Smooth muscle cell (in vitro differentiated cells): ENCODE results near the gene MVK. TPM values are rescaled to one million over a fixed set of nuclear protein-coding genes. Genes with fewer than 3 reads are reported as not detected.

Source experiments
- DNase-seq: peaks from one replicate; lab custom pipeline; 2025; ENCODE audit not compliant: unreplicated experiment; lab: John Stamatoyannopoulos, UW
- H2AFZ ChIP-seq: fragments of 200-600 bp; sonication (generic); 2 replicates; pipeline ENCODE4 v1.6.0; 2016; ENCODE audit warnings: antibody characterized with exemption, low read depth, mild to moderate bottlenecking
- H3F3A ChIP-seq: fragments of 200-600 bp; sonication (generic); 2 replicates; pipeline ENCODE4 v1.6.0; 2017; ENCODE audit warnings: antibody characterized with exemption, low read depth
- H3K27ac ChIP-seq: fragments of 200-600 bp; sonication (generic); 2 replicates; pipeline ENCODE4 v1.5.1; 2016; ENCODE audit warnings: low read depth, mild to moderate bottlenecking
- H3K27me3 ChIP-seq: fragments of 200-600 bp; sonication (generic); 2 replicates; pipeline ENCODE4 v1.6.1; 2016; ENCODE audit warnings: low read depth, mild to moderate bottlenecking
- H3K36me3 ChIP-seq: fragments of 200-600 bp; sonication (generic); 2 replicates; pipeline ENCODE4 v1.5.1; 2016; ENCODE audit warnings: low read depth
- H3K4me1 ChIP-seq: fragments of 200-600 bp; sonication (generic); 2 replicates; pipeline ENCODE4 v1.5.1; 2016; ENCODE audit warnings: low read depth
- H3K4me2 ChIP-seq: fragments of 200-600 bp; sonication (generic); 2 replicates; pipeline ENCODE4 v1.6.0; 2016; ENCODE audit warnings: mild to moderate bottlenecking
- H3K4me3 ChIP-seq: fragments of 200-600 bp; sonication (generic); 2 replicates; pipeline ENCODE4 v1.5.1; 2016; ENCODE audit warnings: mild to moderate bottlenecking
- H3K79me2 ChIP-seq: fragments of 200-600 bp; sonication (generic); 2 replicates; pipeline ENCODE4 v1.6.0; 2016; ENCODE audit warnings: low read depth, mild to moderate bottlenecking
- H3K9ac ChIP-seq: fragments of 200-600 bp; sonication (generic); 2 replicates; pipeline ENCODE4 v1.6.0; 2016; ENCODE audit warnings: low read depth
- H3K9me3 ChIP-seq: fragments of 200-600 bp; sonication (generic); replicated peaks from 2 replicates; pipeline ENCODE4 v1.5.1; 2016; ENCODE audit warnings: low read depth
- H4K20me1 ChIP-seq: fragments of 200-600 bp; sonication (generic); 2 replicates; pipeline ENCODE4 v1.6.0; 2016; ENCODE audit warnings: low read depth
- WGBS: methylation state at CpG from one replicate; pipeline ENCODE4 v1.1.7; 2016; ENCODE audit warnings: low lambda C conversion rate; 5-methylcytosine and 5-hydroxymethylcytosine counted together
- polyA plus RNA-seq: library from polyadenylated mRNA; unstranded; fragments of >200 nt; fragmentation: Nextera tagmentation; extraction: Ambion mirVana; gene quantifications from 2 replicates; pipeline ENCODE4 v1.2.1, GENCODE V29; 2016
- total RNA-seq: library from RNA; depleted of rRNA; stranded (reverse); fragments of >200 nt; gene quantifications from 2 replicates; pipeline ENCODE4 v1.2.3, GENCODE V29; 2014
- TF ChIP-seq, protein P1 (sequence below): fragments of 200-600 bp; sonication (generic); IDR thresholded peaks from 2 replicates; pipeline ENCODE4 v1.5.1; 2017; ENCODE audit warnings: borderline replicate concordance, mild to moderate bottlenecking, antibody characterized with exemption; ENCODE audit not compliant: insufficient read depth, poor library complexity, severe bottlenecking

Gene MVK
- total and polyA plus RNA-seq, 2 experiments from 2014 or later, result 16.3 to 21.1 TPM

DNA sequence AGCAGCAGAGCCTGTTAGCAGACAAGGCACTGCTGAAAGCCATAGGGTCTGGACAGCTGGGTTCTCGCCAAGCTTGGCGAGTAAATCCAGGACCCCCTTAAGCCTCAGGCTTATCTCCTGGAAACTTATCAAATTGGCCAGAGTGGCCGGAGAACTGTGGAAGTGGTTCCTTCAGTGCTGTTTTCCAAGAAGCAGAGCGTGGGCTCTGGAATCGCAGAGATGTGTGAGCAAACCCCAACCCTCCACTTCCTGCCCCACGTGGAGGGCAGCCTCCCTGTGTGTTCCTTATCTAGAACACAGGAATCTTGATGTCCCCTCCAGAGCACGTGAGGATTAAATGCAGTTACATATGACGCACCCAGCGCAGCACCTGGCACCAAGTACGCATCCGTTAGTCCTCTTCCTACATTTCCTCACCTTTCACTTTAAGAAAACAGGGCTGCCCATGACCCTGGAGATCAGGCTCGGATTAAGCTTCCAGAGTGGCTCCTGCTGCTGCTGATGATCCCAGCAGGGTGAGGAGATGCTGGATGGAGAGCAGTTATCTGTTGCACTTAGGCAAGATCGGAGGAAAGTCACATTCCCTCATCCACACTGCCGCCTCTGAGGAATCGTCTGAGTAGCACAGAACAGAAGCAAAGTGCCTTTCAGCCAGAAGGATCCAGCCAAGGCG, 35.3 kb upstream of the MVK start:
- Histone ChIP-seq H3K36me3 (no peaks in the 10 kb centered on the region), H3K4me2 (peak overlapping the region; percentile 66), H3K9ac (no peak overlapping the region), H3K27me3 (no peaks in the 10 kb centered on the region), H3K79me2 (no peaks in the 10 kb centered on the region), H3K4me1 (peaks cover 4% of the 10 kb centered on the region), H3K27ac (peak overlapping the region; percentile 65), H4K20me1 (no peaks in the 10 kb centered on the region), H3K4me3 (no peak overlapping the region), H3F3A (peaks cover 15% of the 10 kb centered on the region), H3K9me3 (no peaks in the 10 kb centered on the region), H2AFZ (no peak overlapping the region)
- WGBS, result 22% methylated on average over 16 of the region's 16 CpGs
- no peak for DNase-seq
- TF ChIP-seq, protein P1, sequence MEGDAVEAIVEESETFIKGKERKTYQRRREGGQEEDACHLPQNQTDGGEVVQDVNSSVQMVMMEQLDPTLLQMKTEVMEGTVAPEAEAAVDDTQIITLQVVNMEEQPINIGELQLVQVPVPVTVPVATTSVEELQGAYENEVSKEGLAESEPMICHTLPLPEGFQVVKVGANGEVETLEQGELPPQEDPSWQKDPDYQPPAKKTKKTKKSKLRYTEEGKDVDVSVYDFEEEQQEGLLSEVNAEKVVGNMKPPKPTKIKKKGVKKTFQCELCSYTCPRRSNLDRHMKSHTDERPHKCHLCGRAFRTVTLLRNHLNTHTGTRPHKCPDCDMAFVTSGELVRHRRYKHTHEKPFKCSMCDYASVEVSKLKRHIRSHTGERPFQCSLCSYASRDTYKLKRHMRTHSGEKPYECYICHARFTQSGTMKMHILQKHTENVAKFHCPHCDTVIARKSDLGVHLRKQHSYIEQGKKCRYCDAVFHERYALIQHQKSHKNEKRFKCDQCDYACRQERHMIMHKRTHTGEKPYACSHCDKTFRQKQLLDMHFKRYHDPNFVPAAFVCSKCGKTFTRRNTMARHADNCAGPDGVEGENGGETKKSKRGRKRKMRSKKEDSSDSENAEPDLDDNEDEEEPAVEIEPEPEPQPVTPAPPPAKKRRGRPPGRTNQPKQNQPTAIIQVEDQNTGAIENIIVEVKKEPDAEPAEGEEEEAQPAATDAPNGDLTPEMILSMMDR, result no peak

GRCh38 chr12:109539508-109539907, 34.1 kb upstream of the MVK start:
- DNase-seq, result no peak
- WGBS, result 12% methylated on average over 9 of the region's 9 CpGs
- no peaks in the 10 kb centered on the region for H3K36me3 ChIP-seq
- no peaks in the 10 kb centered on the region for H3K9me3 ChIP-seq
- no peaks in the 10 kb centered on the region for H3K79me2 ChIP-seq
- peaks cover 15% of the 10 kb centered on the region for H3F3A ChIP-seq
- H3K9ac ChIP-seq, result no peak overlapping the region
- no peaks in the 10 kb centered on the region for H4K20me1 ChIP-seq
- peak overlapping the region; percentile 66 for H3K4me2 ChIP-seq
- H3K27me3 ChIP-seq, result no peaks in the 10 kb centered on the region
- H3K27ac ChIP-seq, result peak overlapping the region; percentile 65
- H3K4me1 ChIP-seq, result peaks cover 4% of the 10 kb centered on the region
- H2AFZ ChIP-seq, result no peak overlapping the region
- H3K4me3 ChIP-seq, result no peak overlapping the region
- TF ChIP-seq, protein P1, result no peak

GRCh38 chr12:109540526-109541412, 32.8 kb upstream of the MVK start:
- Histone ChIP-seq H4K20me1 (no peaks in the 10 kb centered on the region), H3F3A (peaks cover 15% of the 10 kb centered on the region), H3K36me3 (no peaks in the 10 kb centered on the region), H2AFZ (no peak overlapping the region), H3K9ac (no peak overlapping the region), H3K4me3 (no peak overlapping the region), H3K27ac (no peak overlapping the region), H3K27me3 (no peaks in the 10 kb centered on the region), H3K4me2 (no peak overlapping the region), H3K9me3 (no peaks in the 10 kb centered on the region), H3K4me1 (peaks cover 4% of the 10 kb centered on the region), H3K79me2 (no peaks in the 10 kb centered on the region)
- TF ChIP-seq, protein P1, result no peak
- WGBS, result 92% methylated on average over 16 of the region's 16 CpGs
- DNase-seq, result no peak

- no peak overlapping the region for H3K9ac ChIP-seq
- H3K4me3 ChIP-seq, result no peak overlapping the region
- no peaks in the 10 kb centered on the region for H3K27me3 ChIP-seq
- H3F3A ChIP-seq, result peaks cover 15% of the 10 kb centered on the region
- no peaks in the 10 kb centered on the region for H4K20me1 ChIP-seq
- WGBS, result 80% methylated on average over 4 of the region's 4 CpGs
- no peak for DNase-seq
- H3K27ac ChIP-seq, result no peak overlapping the region
- no peaks in the 10 kb centered on the region for H3K9me3 ChIP-seq
- H3K4me1 ChIP-seq, result peaks cover 4% of the 10 kb centered on the region
- H3K79me2 ChIP-seq, result no peaks in the 10 kb centered on the region
- TF ChIP-seq, protein P1, result no peak
- H2AFZ ChIP-seq, result no peak overlapping the region
- no peak overlapping the region for H3K4me2 ChIP-seq
- H3K36me3 ChIP-seq, result no peaks in the 10 kb centered on the region
These were observed 32.2 kb upstream of the MVK start for GRCh38 chr12:109541413-109541726.
